Glutamatergic neuron (in vitro differentiated cells): ENCODE results near the gene WNK1. TPM values are rescaled to one million over a fixed set of nuclear protein-coding genes. Genes with fewer than 3 reads are reported as not detected.

Source experiments
- DNase-seq: peaks from one replicate; pipeline ENCODE4 v3.0.0; 2022
- H3K27ac Mint-ChIP-seq: one replicate; pipeline ENCODE4 v1.8.0; 2020; ENCODE audit warnings: mild to moderate bottlenecking, mixed read lengths, inconsistent platforms; ENCODE audit not compliant: unreplicated experiment
- H3K27me3 Mint-ChIP-seq: one replicate; pipeline ENCODE4 v1.8.0; 2020; ENCODE audit warnings: mild to moderate bottlenecking, moderate library complexity, mixed read lengths, inconsistent platforms; ENCODE audit not compliant: unreplicated experiment
- H3K36me3 Mint-ChIP-seq: one replicate; pipeline ENCODE4 v1.8.0; 2020; ENCODE audit warnings: mild to moderate bottlenecking, mixed read lengths, inconsistent platforms; ENCODE audit not compliant: unreplicated experiment
- H3K4me1 Mint-ChIP-seq: one replicate; pipeline ENCODE4 v1.8.0; 2020; ENCODE audit warnings: mild to moderate bottlenecking, low read depth, mixed read lengths, inconsistent platforms; ENCODE audit not compliant: unreplicated experiment
- H3K4me3 Mint-ChIP-seq: one replicate; pipeline ENCODE4 v1.8.0; 2020; ENCODE audit warnings: mild to moderate bottlenecking, mixed read lengths, inconsistent platforms; ENCODE audit not compliant: unreplicated experiment
- H3K9me3 Mint-ChIP-seq: one replicate; pipeline ENCODE4 v1.8.0; 2020; ENCODE audit warnings: mild to moderate bottlenecking, moderate library complexity, mixed read lengths, inconsistent platforms; ENCODE audit not compliant: unreplicated experiment
- total RNA-seq: library from RNA; stranded (reverse); fragmentation: NEBNext Ultra II Directional; extraction: Animal tissue kit (Norgen Biotek cat#: 25700); gene quantifications from one replicate; pipeline ENCODE4 v1.2.1, GENCODE V29; 2021; ENCODE audit not compliant: unreplicated experiment
- TF ChIP-seq, protein P1 (sequence below): fragments of 200-600 bp; sonication (generic); IDR thresholded peaks from one replicate; pipeline ENCODE4 v1.5.0; 2021; ENCODE audit not compliant: partially characterized antibody, unreplicated experiment

The WNK1 gene
- total RNA-seq, 1 donor from 2014 or later = 182 TPM

DNA sequence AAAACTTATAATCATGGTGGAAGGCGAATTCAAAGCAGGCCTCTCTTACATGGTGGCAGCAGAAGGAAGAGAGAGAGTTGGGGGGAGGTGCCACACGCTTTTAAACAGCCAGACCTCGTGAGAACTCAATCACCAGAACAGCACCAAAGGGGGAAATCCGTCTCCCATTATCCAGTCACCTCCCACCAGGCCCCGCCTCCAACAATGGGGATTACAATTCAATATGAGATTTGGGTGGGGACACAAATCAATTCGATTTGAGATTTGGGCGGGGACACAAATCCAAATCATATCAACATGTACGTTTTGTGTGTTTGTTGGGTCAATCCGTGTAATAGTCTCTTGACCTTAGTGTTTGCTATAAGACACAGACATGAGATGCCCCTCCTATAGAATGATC is 21.8 kb upstream of the WNK1 start:
- Mint-ChIP-seq H3K4me1 (peaks cover 1% of the 10 kb centered on the region), H3K9me3 (peaks cover 6% of the 10 kb centered on the region), H3K36me3 (peaks cover 3% of the 10 kb centered on the region), H3K4me3 (no peak overlapping the region), H3K27ac (no peak overlapping the region), H3K27me3 (peaks cover 1% of the 10 kb centered on the region)
- no peak for DNase-seq
- TF ChIP-seq, protein P1, sequence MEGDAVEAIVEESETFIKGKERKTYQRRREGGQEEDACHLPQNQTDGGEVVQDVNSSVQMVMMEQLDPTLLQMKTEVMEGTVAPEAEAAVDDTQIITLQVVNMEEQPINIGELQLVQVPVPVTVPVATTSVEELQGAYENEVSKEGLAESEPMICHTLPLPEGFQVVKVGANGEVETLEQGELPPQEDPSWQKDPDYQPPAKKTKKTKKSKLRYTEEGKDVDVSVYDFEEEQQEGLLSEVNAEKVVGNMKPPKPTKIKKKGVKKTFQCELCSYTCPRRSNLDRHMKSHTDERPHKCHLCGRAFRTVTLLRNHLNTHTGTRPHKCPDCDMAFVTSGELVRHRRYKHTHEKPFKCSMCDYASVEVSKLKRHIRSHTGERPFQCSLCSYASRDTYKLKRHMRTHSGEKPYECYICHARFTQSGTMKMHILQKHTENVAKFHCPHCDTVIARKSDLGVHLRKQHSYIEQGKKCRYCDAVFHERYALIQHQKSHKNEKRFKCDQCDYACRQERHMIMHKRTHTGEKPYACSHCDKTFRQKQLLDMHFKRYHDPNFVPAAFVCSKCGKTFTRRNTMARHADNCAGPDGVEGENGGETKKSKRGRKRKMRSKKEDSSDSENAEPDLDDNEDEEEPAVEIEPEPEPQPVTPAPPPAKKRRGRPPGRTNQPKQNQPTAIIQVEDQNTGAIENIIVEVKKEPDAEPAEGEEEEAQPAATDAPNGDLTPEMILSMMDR = no peak

DNA sequence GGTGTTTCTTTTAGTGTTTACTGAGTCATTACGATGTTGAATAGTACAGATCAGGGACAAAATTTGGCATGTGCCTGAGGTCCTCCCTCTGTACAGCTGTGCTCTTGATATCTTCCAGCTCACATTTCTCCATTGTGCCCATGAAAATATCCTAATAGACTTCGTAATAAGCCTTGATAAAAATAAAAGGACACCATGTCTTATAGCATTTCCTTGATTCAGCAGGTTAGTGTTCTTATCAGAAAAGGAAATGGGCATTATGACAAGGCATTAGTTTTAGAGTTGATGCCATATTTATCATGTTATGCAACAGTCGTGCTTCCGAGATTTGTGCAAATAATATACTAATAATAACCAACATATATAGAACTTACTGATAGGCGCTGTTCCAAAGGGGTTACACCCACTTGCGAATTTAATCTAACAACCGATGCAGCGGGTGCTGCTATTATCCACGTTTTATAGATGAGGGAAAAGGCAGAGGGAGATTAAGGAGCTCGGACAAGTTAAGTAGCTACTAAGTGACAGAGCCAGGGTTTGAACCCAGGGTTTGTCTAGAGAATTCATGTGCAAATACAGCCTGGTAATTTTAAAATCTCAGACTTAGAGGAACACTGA is 15.1 kb upstream of the WNK1 start:
- H3K4me3 Mint-ChIP-seq = no peak overlapping the region
- DNase-seq = no peak
- H3K9me3 Mint-ChIP-seq = peaks cover 3% of the 10 kb centered on the region
- TF ChIP-seq, protein P1 = no peak
- H3K27ac Mint-ChIP-seq = no peak overlapping the region
- no peaks in the 10 kb centered on the region for H3K36me3 Mint-ChIP-seq
- peaks cover 1% of the 10 kb centered on the region for H3K27me3 Mint-ChIP-seq
- no peaks in the 10 kb centered on the region for H3K4me1 Mint-ChIP-seq

DNA sequence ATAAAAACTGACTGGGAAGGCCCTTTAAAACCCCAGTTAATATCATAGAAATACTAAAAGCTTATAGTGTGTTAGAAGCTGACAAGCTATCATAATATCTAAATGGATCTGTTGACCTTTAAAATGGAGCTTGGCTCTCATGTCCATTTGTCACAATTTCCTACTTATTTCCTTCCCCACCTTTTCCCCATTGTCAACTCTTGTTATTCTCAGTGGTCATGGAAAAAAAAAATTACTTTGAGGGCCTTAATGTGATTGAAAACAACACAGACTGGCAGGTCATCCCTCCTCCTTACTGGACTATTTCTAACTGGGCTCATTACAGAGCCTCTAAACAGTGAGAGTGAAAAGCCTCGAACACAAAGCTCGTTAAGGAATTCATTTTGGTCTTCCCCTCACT is 13.7 kb upstream of the WNK1 start:
- Mint-ChIP-seq H3K4me1 (no peaks in the 10 kb centered on the region), H3K36me3 (no peaks in the 10 kb centered on the region), H3K4me3 (no peak overlapping the region), H3K27me3 (peaks cover under 1% of the 10 kb centered on the region), H3K9me3 (peaks cover 3% of the 10 kb centered on the region), H3K27ac (no peak overlapping the region)
- TF ChIP-seq, protein P1 = no peak
- no peak for DNase-seq

DNA sequence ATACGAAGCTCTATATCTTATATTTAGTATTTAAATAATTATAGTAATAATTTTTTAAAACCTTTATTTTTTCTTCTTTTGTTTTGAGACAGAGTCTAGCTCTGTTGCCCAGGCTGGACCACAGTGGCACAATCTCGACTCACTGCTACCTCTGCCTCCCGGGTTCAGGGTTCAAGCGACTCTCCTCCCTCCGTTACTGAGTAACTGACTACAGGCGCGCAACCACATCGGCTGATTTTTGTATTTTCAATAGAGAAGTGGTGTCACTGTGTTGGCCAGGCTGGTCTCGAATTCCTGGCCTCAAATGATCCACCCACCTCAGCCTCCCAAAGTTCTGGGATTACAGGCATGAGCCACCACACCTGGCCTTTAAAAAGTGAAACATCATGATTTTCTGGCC is 13.0 kb upstream of the WNK1 start:
- Mint-ChIP-seq H3K36me3 (no peaks in the 10 kb centered on the region), H3K9me3 (peaks cover under 1% of the 10 kb centered on the region), H3K4me3 (no peak overlapping the region), H3K27ac (no peak overlapping the region), H3K27me3 (no peaks in the 10 kb centered on the region), H3K4me1 (no peaks in the 10 kb centered on the region)
- TF ChIP-seq, protein P1 = no peak
- DNase-seq = no peak

DNA sequence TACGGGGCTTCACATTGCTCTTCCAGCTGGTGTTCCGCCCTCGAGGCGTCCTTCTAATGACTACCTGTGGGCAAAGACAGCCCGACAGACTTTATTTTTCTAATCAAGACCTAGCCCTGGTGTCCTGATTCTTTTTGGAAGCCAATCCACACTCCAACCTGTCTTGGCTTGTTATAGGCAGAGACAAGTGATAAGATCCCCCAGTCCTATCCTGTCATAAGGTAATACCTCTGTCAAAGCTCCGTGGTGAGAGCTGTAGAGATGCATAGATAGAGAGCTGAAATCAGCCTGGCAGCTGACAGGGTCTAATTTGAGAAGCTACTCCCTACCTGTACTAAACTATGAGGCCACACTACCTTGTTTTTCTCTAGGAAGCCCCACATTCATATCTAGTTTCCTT is 11.5 kb upstream of the WNK1 start:
- no peaks in the 10 kb centered on the region for H3K36me3 Mint-ChIP-seq
- no peaks in the 10 kb centered on the region for H3K9me3 Mint-ChIP-seq
- no peak overlapping the region for H3K27ac Mint-ChIP-seq
- DNase-seq = no peak
- TF ChIP-seq, protein P1 = no peak
- no peaks in the 10 kb centered on the region for H3K4me1 Mint-ChIP-seq
- H3K27me3 Mint-ChIP-seq = no peaks in the 10 kb centered on the region
- H3K4me3 Mint-ChIP-seq = no peak overlapping the region
